OCI-LY1 (cell line): ENCODE measurements around the gene RNF44.

Experiments used
- H2AFZ ChIP-seq: fragments of 200-600 bp; sonication (generic), shearing (Covaris generic); 2 replicates; pipeline ENCODE4 v1.6.0; 2014; ENCODE audit warnings: antibody characterized with exemption, mild to moderate bottlenecking, low read length
- H3F3A ChIP-seq: fragments of 200-600 bp; sonication (generic), shearing (Covaris generic); 2 replicates; pipeline ENCODE4 v1.6.0; 2014; ENCODE audit warnings: mild to moderate bottlenecking, antibody characterized with exemption, low read length, moderate library complexity; ENCODE audit not compliant: insufficient read depth
- H3K27ac ChIP-seq: fragments of 200-600 bp; sonication (generic); 2 replicates; pipeline ENCODE4 v1.5.1; 2014; ENCODE audit warnings: low read length, mixed run types, mild to moderate bottlenecking, low read depth; ENCODE audit not compliant: poor library complexity, severe bottlenecking
- H3K27me3 ChIP-seq: fragments of 200-600 bp; sonication (generic); 2 replicates; pipeline ENCODE4 v1.6.0; 2014; ENCODE audit warnings: antibody characterized with exemption, mild to moderate bottlenecking, low read length, moderate library complexity; ENCODE audit not compliant: insufficient read depth
- H3K36me3 ChIP-seq: fragments of 200-600 bp; sonication (generic); 2 replicates; pipeline ENCODE4 v1.6.1; 2014; ENCODE audit warnings: mild to moderate bottlenecking, antibody characterized with exemption, low read length, moderate library complexity, mixed read lengths; ENCODE audit not compliant: insufficient read depth
- H3K4me1 ChIP-seq: fragments of 200-600 bp; sonication (generic); 2 replicates; pipeline ENCODE4 v1.5.1; 2014; ENCODE audit warnings: mild to moderate bottlenecking, low read length, moderate library complexity; ENCODE audit not compliant: insufficient read depth, severe bottlenecking
- H3K4me2 ChIP-seq: fragments of 200-600 bp; sonication (generic), shearing (Covaris generic); 2 replicates; pipeline ENCODE4 v1.6.1; 2014; ENCODE audit warnings: low read length
- H3K4me3 ChIP-seq: fragments of 200-600 bp; sonication (generic); 2 replicates; pipeline ENCODE4 v1.5.1; 2014; ENCODE audit warnings: low read length, low read depth, mild to moderate bottlenecking, mixed read lengths; ENCODE audit not compliant: poor library complexity, severe bottlenecking
- H3K79me2 ChIP-seq: fragments of 200-600 bp; shearing (Covaris generic); 2 replicates; pipeline ENCODE4 v1.6.1; 2016; ENCODE audit warnings: mixed run types, low read length, mixed read lengths; ENCODE audit not compliant: insufficient read depth
- H3K9ac ChIP-seq: fragments of 200-600 bp; sonication (generic), shearing (Covaris generic); 2 replicates; pipeline ENCODE4 v1.6.1; 2014; ENCODE audit warnings: mild to moderate bottlenecking, low read length, mixed read lengths
- H3K9me2 ChIP-seq: fragments of 200-600 bp; sonication (generic), shearing (Covaris generic); 2 replicates; pipeline ENCODE4 v1.6.1; 2014; ENCODE audit warnings: low read depth, mild to moderate bottlenecking, low read length, mixed read lengths
- H3K9me3 ChIP-seq: fragments of 200-600 bp; shearing (Covaris generic); 2 replicates; pipeline ENCODE4 v1.6.1; 2014; ENCODE audit warnings: low read length, mixed read lengths
- H4K20me1 ChIP-seq: fragments of 200-600 bp; sonication (generic), shearing (Covaris generic); 2 replicates; pipeline ENCODE4 v1.6.0; 2016; ENCODE audit warnings: mild to moderate bottlenecking, low read length; ENCODE audit not compliant: insufficient read depth
- CTCF ChIP-seq: fragments of 200-600 bp; sonication (generic), shearing (Covaris generic); IDR thresholded peaks from 2 replicates; pipeline ENCODE4 v1.5.1; 2017; ENCODE audit warnings: mild to moderate bottlenecking, antibody characterized with exemption, low read length, moderate library complexity, mixed read lengths
- EZH2 ChIP-seq: fragments of 200-600 bp; sonication (generic), shearing (Covaris generic); IDR thresholded peaks from 2 replicates; pipeline ENCODE4 v1.8.0; 2017; ENCODE audit warnings: borderline replicate concordance, mixed run types, mild to moderate bottlenecking, antibody characterized with exemption, low read length, moderate library complexity, mixed read lengths

Gene RNF44

GRCh38 chr5:176561259-176561658 is 24.1 kb upstream of the RNF44 start:
- H3K4me2 ChIP-seq = no peak overlapping the region
- no peaks in the 10 kb centered on the region for H3K9me3 ChIP-seq
- no peaks in the 10 kb centered on the region for H4K20me1 ChIP-seq
- no peaks in the 10 kb centered on the region for H3F3A ChIP-seq
- H3K27ac ChIP-seq = no peak overlapping the region
- H3K36me3 ChIP-seq = no peaks in the 10 kb centered on the region
- H3K9ac ChIP-seq = no peak overlapping the region
- no peaks in the 10 kb centered on the region for H3K4me1 ChIP-seq
- TF ChIP-seq EZH2 (no peak), CTCF (no peak)
- H3K9me2 ChIP-seq = no peaks in the 10 kb centered on the region
- H3K79me2 ChIP-seq = no peaks in the 10 kb centered on the region
- H3K4me3 ChIP-seq = no peak overlapping the region
- no peak overlapping the region for H2AFZ ChIP-seq
- 0 out of 2 replicates have a peak, but pooled peaks cover 6% of the 10 kb centered on the region for H3K27me3 ChIP-seq

GRCh38 chr5:176560364-176560763 is 23.2 kb upstream of the RNF44 start:
- Histone ChIP-seq H3K27me3 (0 out of 2 replicates have a peak, but pooled peaks cover 6% of the 10 kb centered on the region), H3K9ac (no peak overlapping the region), H2AFZ (no peak overlapping the region), H3K9me2 (no peaks in the 10 kb centered on the region), H3K36me3 (no peaks in the 10 kb centered on the region), H4K20me1 (no peaks in the 10 kb centered on the region), H3F3A (no peaks in the 10 kb centered on the region), H3K4me1 (no peaks in the 10 kb centered on the region), H3K27ac (no peak overlapping the region), H3K4me3 (no peak overlapping the region), H3K9me3 (no peaks in the 10 kb centered on the region), H3K4me2 (no peak overlapping the region), H3K79me2 (no peaks in the 10 kb centered on the region)
- TF ChIP-seq CTCF (no peak), EZH2 (no peak)

- Histone ChIP-seq H3K27ac (no peak overlapping the region), H3F3A (no peaks in the 10 kb centered on the region), H3K79me2 (no peaks in the 10 kb centered on the region), H3K36me3 (no peaks in the 10 kb centered on the region), H2AFZ (no peak overlapping the region), H3K4me2 (no peak overlapping the region), H4K20me1 (no peaks in the 10 kb centered on the region), H3K4me3 (no peak overlapping the region), H3K9ac (no peak overlapping the region), H3K9me3 (no peaks in the 10 kb centered on the region), H3K4me1 (no peaks in the 10 kb centered on the region), H3K9me2 (no peaks in the 10 kb centered on the region), H3K27me3 (0 out of 2 replicates have a peak, but pooled peaks cover 6% of the 10 kb centered on the region)
- TF ChIP-seq EZH2 = no peak
- TF ChIP-seq CTCF = peak; percentile 15; the same call in 1 of the 2 replicates
These were observed 22.5 kb upstream of the RNF44 start for GRCh38 chr5:176559683-176560082.
